ENCODE results near the gene RFXAP.
A peak's percentile ranks its signal among the peaks of the same experiment; 100 is the strongest.

The RFXAP gene

DNA sequence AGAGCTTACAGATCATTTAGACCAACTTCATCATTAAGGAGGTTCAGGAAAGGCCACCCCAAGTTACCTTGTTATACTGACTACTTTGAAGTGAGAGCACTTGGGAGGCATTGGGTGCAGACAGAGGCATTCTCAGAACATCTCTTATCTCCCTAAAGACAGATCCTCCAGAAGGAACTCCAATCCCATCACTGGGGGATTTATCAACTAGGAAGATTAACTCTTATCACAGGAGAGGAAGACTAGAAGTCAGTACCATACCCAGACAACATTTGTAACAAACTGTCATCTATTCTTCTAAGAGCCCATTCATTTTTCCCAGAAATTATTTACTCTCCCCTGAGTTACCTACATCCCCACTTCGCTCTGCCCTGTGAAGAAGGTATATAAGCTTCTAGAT lies 5.8 kb upstream of the RFXAP start:
- TF ChIP-seq, protein P1, sequence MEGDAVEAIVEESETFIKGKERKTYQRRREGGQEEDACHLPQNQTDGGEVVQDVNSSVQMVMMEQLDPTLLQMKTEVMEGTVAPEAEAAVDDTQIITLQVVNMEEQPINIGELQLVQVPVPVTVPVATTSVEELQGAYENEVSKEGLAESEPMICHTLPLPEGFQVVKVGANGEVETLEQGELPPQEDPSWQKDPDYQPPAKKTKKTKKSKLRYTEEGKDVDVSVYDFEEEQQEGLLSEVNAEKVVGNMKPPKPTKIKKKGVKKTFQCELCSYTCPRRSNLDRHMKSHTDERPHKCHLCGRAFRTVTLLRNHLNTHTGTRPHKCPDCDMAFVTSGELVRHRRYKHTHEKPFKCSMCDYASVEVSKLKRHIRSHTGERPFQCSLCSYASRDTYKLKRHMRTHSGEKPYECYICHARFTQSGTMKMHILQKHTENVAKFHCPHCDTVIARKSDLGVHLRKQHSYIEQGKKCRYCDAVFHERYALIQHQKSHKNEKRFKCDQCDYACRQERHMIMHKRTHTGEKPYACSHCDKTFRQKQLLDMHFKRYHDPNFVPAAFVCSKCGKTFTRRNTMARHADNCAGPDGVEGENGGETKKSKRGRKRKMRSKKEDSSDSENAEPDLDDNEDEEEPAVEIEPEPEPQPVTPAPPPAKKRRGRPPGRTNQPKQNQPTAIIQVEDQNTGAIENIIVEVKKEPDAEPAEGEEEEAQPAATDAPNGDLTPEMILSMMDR (IDR thresholded peaks at IDR 0.05; ENCODE audit: extremely low read depth, insufficient read depth, missing control alignments): no peak
- no peak for DNase-seq (ENCODE audit: low spot score)
- in situ Hi-C loops (cut with MboI; ENCODE audit: low pct_unique_long_range_greater_than_20kb, low sequenced_read_pairs, unreplicated experiment): no loop called here

DNA sequence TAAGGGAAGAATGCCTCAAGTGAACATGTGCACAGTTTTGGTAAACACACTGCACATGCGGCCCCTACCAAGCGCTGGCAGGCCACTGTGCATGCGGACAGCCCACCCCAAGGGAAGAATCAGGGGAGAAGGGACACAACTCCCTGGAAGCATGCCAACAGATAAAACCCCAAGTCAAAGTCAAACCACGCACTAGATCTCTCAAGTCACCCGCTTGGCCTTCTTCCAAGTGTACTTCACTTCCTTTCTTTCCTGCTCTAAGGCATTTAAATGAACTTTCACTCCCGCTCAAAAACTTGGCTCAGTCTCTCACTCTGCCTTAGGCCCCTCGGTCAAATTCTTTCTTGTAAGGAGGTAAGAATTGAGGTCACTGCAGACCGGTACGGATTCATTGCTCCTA lies 4.6 kb upstream of the RFXAP start:
- no peak for DNase-seq (ENCODE audit: low spot score)
- TF ChIP-seq, protein P1 (IDR thresholded peaks at IDR 0.05; ENCODE audit: extremely low read depth, insufficient read depth, missing control alignments): no peak
- in situ Hi-C loops (cut with MboI; ENCODE audit: low pct_unique_long_range_greater_than_20kb, low sequenced_read_pairs, unreplicated experiment): no loop called here

DNA sequence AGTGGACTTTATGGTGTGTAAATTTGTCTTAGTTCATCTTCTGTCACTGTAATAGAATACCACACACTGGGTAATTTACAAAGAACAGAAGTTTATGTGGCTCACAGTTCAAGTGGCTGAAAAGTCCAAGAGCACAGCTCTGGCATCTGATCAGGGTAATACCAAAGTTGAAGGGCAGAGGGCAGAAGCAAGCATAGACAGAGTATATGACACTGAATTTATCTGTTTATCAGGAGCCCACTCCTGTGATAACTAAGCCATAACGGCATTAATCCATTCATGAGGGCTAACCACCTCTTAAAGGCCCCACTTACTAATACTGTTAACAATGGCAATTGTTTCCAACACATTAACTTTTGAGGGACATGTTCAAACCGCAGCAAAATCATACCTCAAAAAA lies 4.0 kb upstream of the RFXAP start:
- no peak for DNase-seq (ENCODE audit: low spot score)
- TF ChIP-seq, protein P1 (IDR thresholded peaks at IDR 0.05; ENCODE audit: extremely low read depth, insufficient read depth, missing control alignments): peak; percentile 43
- in situ Hi-C loops (cut with MboI; ENCODE audit: low pct_unique_long_range_greater_than_20kb, low sequenced_read_pairs, unreplicated experiment): no loop called here

DNA sequence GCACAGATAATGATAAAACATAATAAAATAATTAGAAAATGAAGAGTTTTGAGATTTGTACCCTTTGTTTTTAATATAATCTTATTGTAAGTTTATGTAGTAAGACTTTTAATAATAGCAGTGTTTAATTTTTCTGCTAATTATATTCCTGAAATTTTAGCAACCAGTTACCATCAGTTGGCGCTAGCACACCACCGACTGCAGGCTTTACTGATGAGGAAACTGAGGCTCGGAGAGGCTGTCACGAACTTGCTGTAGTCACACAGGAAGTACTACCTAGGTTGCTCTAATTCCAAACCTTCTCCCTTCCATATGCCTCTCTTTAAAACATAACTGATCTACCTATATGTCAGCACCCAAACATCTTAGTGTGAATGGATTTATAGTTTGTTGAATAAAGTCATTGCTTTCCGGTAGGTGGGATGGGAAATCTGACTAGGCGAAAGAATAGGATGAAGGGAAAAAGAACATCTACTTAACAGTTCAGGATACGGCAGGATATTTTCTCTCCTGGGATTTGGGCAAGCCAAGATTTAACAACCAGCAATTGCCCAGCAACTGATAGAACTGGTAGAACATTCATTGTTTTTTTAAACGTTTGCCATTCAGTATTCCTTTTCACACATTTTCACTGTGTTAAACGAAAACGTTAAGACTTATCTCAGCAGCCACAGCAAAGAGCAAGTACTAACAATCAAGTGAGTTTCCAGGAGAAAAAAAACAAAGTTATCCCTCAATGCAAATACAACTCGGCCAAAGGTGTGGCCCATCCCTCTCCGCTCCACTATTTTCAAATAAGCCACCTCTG lies 822 bp upstream of the RFXAP start:
- in situ Hi-C loops (cut with MboI; ENCODE audit: low pct_unique_long_range_greater_than_20kb, low sequenced_read_pairs, unreplicated experiment): no loop called here
- TF ChIP-seq, protein P1 (IDR thresholded peaks at IDR 0.05; ENCODE audit: extremely low read depth, insufficient read depth, missing control alignments): no peak
- DNase-seq (ENCODE audit: low spot score): peak; percentile 13

DNA sequence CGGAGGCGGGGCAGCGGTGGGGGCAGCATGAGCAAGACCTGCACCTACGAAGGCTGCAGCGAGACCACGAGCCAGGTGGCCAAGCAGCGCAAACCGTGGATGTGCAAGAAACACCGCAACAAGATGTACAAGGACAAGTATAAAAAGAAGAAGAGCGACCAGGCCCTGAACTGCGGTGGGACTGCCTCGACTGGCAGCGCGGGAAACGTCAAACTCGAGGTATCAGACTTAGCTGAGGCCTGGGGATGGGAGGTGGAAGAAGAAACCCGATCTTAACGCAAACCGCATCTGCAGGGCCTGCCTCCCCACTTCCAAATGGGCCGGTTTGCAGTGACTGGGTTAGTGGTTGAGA lies 693 bp downstream of the RFXAP start:
- in situ Hi-C loops (cut with MboI; ENCODE audit: low pct_unique_long_range_greater_than_20kb, low sequenced_read_pairs, unreplicated experiment): no loop called here
- TF ChIP-seq, protein P1 (IDR thresholded peaks at IDR 0.05; ENCODE audit: extremely low read depth, insufficient read depth, missing control alignments): no peak
- no peak for DNase-seq (ENCODE audit: low spot score)

DNA sequence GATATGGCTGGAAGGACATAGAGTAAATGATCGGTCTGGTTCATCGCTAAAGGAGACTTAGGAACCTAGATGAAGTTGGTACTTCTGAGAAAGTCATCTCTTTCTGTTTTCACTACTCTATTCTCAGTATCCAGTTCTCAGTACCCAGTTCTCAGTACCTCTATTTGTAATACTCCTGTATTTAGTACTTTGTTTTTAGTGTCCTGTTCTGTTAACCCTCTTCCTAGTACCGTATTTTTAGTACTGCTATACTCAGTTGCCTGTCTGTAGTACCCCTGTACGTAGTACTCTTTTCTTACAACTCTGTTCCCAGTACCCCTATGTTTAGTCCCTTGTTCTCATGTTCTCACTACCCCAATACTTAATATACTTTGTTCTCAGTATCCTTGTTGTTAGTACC lies 1.2 kb downstream of the RFXAP start:
- peak; percentile 52 for DNase-seq (ENCODE audit: low spot score)
- TF ChIP-seq, protein P1 (IDR thresholded peaks at IDR 0.05; ENCODE audit: extremely low read depth, insufficient read depth, missing control alignments): no peak
- in situ Hi-C loops (cut with MboI; ENCODE audit: low pct_unique_long_range_greater_than_20kb, low sequenced_read_pairs, unreplicated experiment): no loop called here
